Stimulated activated CD4-positive, alpha-beta T cell treated with anti-CD3 and anti-CD28 coated beads, Interleukin-4, amount 100 ng/mL, for 4 hours (primary cell): Measurements from ENCODE around the gene OIT3.
"Not testable (repeated sequence)": the region's sequence is repeated elsewhere in the genome, so short reads cannot be mapped to it uniquely, and the experiment has no call there.

ENCODE experiments used
- DNase-seq, 2 experiments: peaks; one replicate each; pipeline ENCODE4 v3.0.0-alpha.2; 2020

OIT3 gene

GRCh38 chr10:72904806-72905205 is 11.3 kb downstream of the OIT3 start:
- DNase-seq, result no peak

- no peak for DNase-seq
These were observed 12.9 kb downstream of the OIT3 start for GRCh38 chr10:72906446-72906845.

- DNase-seq, result no peak
These were observed 17.2 kb downstream of the OIT3 start for GRCh38 chr10:72910705-72911104.

- DNase-seq, result no peak
These were observed 18.2 kb downstream of the OIT3 start for GRCh38 chr10:72911758-72912157.

- DNase-seq, result no peak
These were observed 19.2 kb downstream of the OIT3 start for GRCh38 chr10:72912736-72913135.

GRCh38 chr10:72913287-72913686 is 19.7 kb downstream of the OIT3 start:
- DNase-seq, result no peak

GRCh38 chr10:72917201-72917600 is 23.7 kb downstream of the OIT3 start:
- not testable (repeated sequence) for DNase-seq

- not testable (repeated sequence) for DNase-seq
These were observed 24.3 kb downstream of the OIT3 start for GRCh38 chr10:72917803-72918332.

- DNase-seq, result no peak
These were observed 24.8 kb downstream of the OIT3 start for GRCh38 chr10:72918352-72918751.

GRCh38 chr10:72921147-72921683 is 27.7 kb downstream of the OIT3 start:
- DNase-seq, result not testable (repeated sequence)

GRCh38 chr10:72924351-72924750 is 30.8 kb downstream of the OIT3 start:
- no peak for DNase-seq

- DNase-seq, result no peak
These were observed 32.5 kb downstream of the OIT3 start for GRCh38 chr10:72925951-72926465.

- DNase-seq, result no peak
These were observed 33.9 kb downstream of the OIT3 start for GRCh38 chr10:72927485-72927884.

GRCh38 chr10:72928798-72929197 is 35.3 kb downstream of the OIT3 start:
- no peak for DNase-seq

GRCh38 chr10:72930276-72930675 is 36.7 kb downstream of the OIT3 start:
- DNase-seq, result no peak

GRCh38 chr10:72932259-72933015 is 38.9 kb downstream of the OIT3 start:
- DNase-seq, result no peak

GRCh38 chr10:72935361-72935760 is 41.8 kb downstream of the OIT3 start:
- no peak for DNase-seq

GRCh38 chr10:72943498-72944234 is 50.1 kb downstream of the OIT3 start:
- DNase-seq, result no peak

GRCh38 chr10:72946963-72947362 is 53.4 kb downstream of the OIT3 start:
- DNase-seq, result no peak

- no peak for DNase-seq
These were observed 55.2 kb downstream of the OIT3 start for GRCh38 chr10:72948762-72949161.

GRCh38 chr10:72951760-72952159 is 58.2 kb downstream of the OIT3 start:
- no peak for DNase-seq

GRCh38 chr10:72952189-72952588 is 58.6 kb downstream of the OIT3 start:
- DNase-seq, result no peak

- DNase-seq, result no peak
These were observed 59.2 kb downstream of the OIT3 start for GRCh38 chr10:72952642-72953158.
